HG03460 (cell line): ENCODE results near the gene NAT16.

ENCODE experiments used
- ATAC-seq: cut with Tn5 transposase; IDR thresholded peaks from one replicate; pipeline ENCODE4 v1.9.1; 2021; ENCODE audit not compliant: unreplicated experiment

NAT16 gene

GRCh38 chr7:101172005-101172853 lies 7.9 kb downstream of the NAT16 start:
- no peak for ATAC-seq

- no peak for ATAC-seq
Observed at GRCh38 chr7:101171442-101171837, 8.7 kb downstream of the NAT16 start.

- ATAC-seq: no peak
Observed at GRCh38 chr7:101170617-101171441, 9.3 kb downstream of the NAT16 start.

GRCh38 chr7:101169838-101170551 lies 10.1 kb downstream of the NAT16 start:
- ATAC-seq: no peak

- ATAC-seq: no peak
Observed at GRCh38 chr7:101169110-101169837, 10.8 kb downstream of the NAT16 start.

- ATAC-seq: no peak
Observed at GRCh38 chr7:101168412-101169049, 11.6 kb downstream of the NAT16 start.

- no peak for ATAC-seq
Observed at GRCh38 chr7:101167645-101168411, 12.3 kb downstream of the NAT16 start.

GRCh38 chr7:101166909-101167644 lies 13.0 kb downstream of the NAT16 start:
- no peak for ATAC-seq

GRCh38 chr7:101166648-101166908 lies 13.5 kb downstream of the NAT16 start:
- ATAC-seq: no peak

- ATAC-seq: no peak
Observed at GRCh38 chr7:101165958-101166647, 14.0 kb downstream of the NAT16 start.

- peak; percentile 51 for ATAC-seq
Observed at GRCh38 chr7:101165075-101165957, 14.8 kb downstream of the NAT16 start, which contains the start of gene VGF. Gene VGF (minus strand): TSS chr7:101165569. CDS start chr7:101164843, 726 bp downstream.

GRCh38 chr7:101164071-101164840 lies 15.8 kb downstream of the NAT16 start:
- no peak for ATAC-seq

GRCh38 chr7:101163279-101164070 lies 16.6 kb downstream of the NAT16 start:
- ATAC-seq: no peak

- ATAC-seq: no peak
Observed at GRCh38 chr7:101162551-101163278, 17.4 kb downstream of the NAT16 start.
